C4-2B (cell line): ENCODE measurements around the gene JAGN1.
"Not testable (repeated sequence)": the region's sequence is repeated elsewhere in the genome, so short reads cannot be mapped to it uniquely, and the experiment has no call there.

Experiments
- ZFX ChIP-seq: fragments of 450-650 bp; IDR thresholded peaks from 2 replicates; pipeline ENCODE4 v1.6.1; 2017
- TF ChIP-seq, protein P1 (sequence below): fragments of 450-650 bp; conservative IDR thresholded peaks from 2 replicates; pipeline ENCODE4 v1.5.1; 2017; ENCODE audit warnings: mild to moderate bottlenecking

GRCh38 chr3:9847870-9848269 lies 42.5 kb upstream of the JAGN1 start:
- TF ChIP-seq, protein P1, sequence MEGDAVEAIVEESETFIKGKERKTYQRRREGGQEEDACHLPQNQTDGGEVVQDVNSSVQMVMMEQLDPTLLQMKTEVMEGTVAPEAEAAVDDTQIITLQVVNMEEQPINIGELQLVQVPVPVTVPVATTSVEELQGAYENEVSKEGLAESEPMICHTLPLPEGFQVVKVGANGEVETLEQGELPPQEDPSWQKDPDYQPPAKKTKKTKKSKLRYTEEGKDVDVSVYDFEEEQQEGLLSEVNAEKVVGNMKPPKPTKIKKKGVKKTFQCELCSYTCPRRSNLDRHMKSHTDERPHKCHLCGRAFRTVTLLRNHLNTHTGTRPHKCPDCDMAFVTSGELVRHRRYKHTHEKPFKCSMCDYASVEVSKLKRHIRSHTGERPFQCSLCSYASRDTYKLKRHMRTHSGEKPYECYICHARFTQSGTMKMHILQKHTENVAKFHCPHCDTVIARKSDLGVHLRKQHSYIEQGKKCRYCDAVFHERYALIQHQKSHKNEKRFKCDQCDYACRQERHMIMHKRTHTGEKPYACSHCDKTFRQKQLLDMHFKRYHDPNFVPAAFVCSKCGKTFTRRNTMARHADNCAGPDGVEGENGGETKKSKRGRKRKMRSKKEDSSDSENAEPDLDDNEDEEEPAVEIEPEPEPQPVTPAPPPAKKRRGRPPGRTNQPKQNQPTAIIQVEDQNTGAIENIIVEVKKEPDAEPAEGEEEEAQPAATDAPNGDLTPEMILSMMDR, result not testable (repeated sequence)
- TF ChIP-seq ZFX, result not testable (repeated sequence)
